GM12878 (cell line): Measurements from ENCODE around the gene TCP11.

ENCODE experiments used
- CEBPB ChIP-seq, 2 experiments: fragments of 150-350 bp in 1 of 2; IDR thresholded peaks; 2 replicates each; pipeline ENCODE4 v1.6.1; 2012 to 2014; ENCODE audit warnings: low read depth in 2 of 2, low read length in 2 of 2, borderline replicate concordance in 1 of 2, inconsistent platforms in 1 of 2
- STAT3 ChIP-seq: IDR thresholded peaks from 2 replicates; pipeline ENCODE4 v1.6.1; 2011; ENCODE audit warnings: low read depth, low read length, improper control_type of control experiment
- TF ChIP-seq, protein P1 (sequence below), 3 experiments: IDR thresholded peaks in 2 of 3; conservative IDR thresholded peaks in 1 of 3; 2 replicates each; pipeline ENCODE4 v1.5.1; 2011; ENCODE audit warnings: low read depth in 3 of 3, low read length in 3 of 3, mild to moderate bottlenecking in 3 of 3, control low read depth in 2 of 3, moderate library complexity in 2 of 3, inconsistent platforms in 1 of 3, mixed read lengths in 1 of 3; ENCODE audit not compliant: control insufficient read depth in 2 of 3, insufficient read depth in 1 of 3; ENCODE audit errors: extremely low read depth in 1 of 3

DNA sequence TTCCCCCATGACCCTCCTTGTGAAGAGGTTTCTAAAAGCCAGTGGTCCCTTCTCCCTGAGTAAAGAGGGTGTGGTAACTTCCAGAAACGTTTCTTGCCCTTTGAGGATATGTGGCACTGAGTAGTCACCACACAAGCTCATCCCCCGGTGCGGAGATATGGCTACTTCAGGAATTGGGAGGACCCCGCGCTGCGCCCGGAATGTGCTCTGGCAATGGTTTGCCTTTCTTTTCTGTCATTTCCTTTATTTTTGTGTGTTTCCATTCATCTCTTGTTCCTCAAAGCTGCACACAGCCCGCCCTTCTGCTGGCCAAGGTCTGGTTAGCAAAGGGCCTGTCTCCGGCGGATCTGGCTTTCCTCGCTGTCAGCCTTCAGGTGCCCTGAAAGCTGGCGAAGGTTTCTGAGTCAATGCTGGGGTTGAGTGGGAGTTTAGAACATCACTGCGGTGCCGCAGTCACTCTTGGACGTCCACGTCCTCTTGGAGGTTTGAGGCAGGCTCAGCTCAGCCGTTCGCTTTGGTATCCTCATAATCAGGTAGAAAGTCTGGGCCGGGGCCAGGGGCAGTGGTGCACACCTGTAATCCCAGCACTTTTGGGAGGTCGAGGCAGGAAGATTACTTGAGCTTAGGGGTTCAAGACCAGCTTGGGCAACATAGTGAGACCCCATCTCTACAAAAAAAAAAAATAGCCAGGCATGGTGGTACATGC is 67.2 kb downstream of the TCP11 start:
- TF ChIP-seq, protein P1, sequence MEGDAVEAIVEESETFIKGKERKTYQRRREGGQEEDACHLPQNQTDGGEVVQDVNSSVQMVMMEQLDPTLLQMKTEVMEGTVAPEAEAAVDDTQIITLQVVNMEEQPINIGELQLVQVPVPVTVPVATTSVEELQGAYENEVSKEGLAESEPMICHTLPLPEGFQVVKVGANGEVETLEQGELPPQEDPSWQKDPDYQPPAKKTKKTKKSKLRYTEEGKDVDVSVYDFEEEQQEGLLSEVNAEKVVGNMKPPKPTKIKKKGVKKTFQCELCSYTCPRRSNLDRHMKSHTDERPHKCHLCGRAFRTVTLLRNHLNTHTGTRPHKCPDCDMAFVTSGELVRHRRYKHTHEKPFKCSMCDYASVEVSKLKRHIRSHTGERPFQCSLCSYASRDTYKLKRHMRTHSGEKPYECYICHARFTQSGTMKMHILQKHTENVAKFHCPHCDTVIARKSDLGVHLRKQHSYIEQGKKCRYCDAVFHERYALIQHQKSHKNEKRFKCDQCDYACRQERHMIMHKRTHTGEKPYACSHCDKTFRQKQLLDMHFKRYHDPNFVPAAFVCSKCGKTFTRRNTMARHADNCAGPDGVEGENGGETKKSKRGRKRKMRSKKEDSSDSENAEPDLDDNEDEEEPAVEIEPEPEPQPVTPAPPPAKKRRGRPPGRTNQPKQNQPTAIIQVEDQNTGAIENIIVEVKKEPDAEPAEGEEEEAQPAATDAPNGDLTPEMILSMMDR (IDR thresholded peaks at IDR 0.05 in 2 of 3, conservative IDR thresholded peaks at IDR 0.05 in 1 of 3; ENCODE audit: control insufficient read depth in 2 of 3, extremely low read depth in 1 of 3, insufficient read depth in 1 of 3, low read depth in 3 of 3, low read length in 3 of 3): no peak
- no peak for TF ChIP-seq CEBPB (IDR thresholded peaks at IDR 0.05; ENCODE audit: borderline replicate concordance in 1 of 2, low read depth in 2 of 2, low read length in 2 of 2)
- no peak for TF ChIP-seq STAT3
